NCI-H1436 treated with DMSO at 0.1 percent for 48 hours (cell line): Measurements from ENCODE around the gene FBXO28.
A peak's percentile ranks its signal among the peaks of the same experiment; 100 is the strongest.

Source experiments
- DNase-seq: peaks from one replicate; lab custom pipeline; 2025; lab: John Stamatoyannopoulos, UW

FBXO28 gene

DNA sequence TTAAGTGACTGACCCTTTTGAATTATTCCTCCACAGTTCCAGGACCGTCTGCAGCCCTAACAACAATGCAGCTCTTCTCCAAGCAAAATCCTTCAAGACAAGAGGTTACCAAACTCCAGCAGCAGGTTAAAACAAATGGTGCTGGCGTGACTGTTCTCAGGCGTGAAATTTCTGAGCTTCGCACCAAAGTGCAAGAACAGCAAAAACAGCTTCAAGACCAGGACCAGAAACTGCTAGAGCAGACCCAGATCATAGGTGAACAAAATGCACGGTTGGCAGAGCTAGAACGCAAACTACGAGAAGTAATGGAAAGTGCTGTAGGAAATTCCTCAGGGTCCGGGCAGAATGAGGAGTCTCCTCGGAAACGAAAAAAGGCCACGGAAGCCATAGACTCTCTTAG, 43.4 kb downstream of the FBXO28 start:
- DNase-seq: no peak

GRCh38 chr1:224159541-224159940, 45.6 kb downstream of the FBXO28 start:
- DNase-seq: no peak

GRCh38 chr1:224160171-224160682, 46.3 kb downstream of the FBXO28 start:
- DNase-seq: no peak

DNA sequence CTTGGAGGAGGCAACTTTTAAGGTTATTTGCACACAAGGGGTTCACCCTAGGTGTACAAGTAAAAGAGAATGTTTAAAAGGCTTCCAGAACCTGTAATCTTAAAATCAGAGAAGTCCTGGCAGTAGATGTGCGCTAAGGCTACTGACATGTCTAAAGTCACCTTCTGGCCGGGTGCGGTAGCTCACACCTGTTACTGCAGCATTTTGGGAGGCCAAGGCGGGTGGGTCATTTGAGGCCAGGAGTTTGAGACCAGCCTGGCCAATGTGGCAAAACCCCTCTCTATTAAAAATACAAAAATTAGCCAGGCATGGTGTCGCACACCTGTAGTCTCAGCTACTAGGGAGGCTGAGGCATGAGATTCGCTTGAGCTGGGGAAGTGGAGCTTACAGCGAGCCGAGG, 48.9 kb downstream of the FBXO28 start:
- DNase-seq: no peak

GRCh38 chr1:224163311-224163710, 49.4 kb downstream of the FBXO28 start:
- no peak for DNase-seq

GRCh38 chr1:224168859-224169380, 55.0 kb downstream of the FBXO28 start:
- DNase-seq: no peak

DNA sequence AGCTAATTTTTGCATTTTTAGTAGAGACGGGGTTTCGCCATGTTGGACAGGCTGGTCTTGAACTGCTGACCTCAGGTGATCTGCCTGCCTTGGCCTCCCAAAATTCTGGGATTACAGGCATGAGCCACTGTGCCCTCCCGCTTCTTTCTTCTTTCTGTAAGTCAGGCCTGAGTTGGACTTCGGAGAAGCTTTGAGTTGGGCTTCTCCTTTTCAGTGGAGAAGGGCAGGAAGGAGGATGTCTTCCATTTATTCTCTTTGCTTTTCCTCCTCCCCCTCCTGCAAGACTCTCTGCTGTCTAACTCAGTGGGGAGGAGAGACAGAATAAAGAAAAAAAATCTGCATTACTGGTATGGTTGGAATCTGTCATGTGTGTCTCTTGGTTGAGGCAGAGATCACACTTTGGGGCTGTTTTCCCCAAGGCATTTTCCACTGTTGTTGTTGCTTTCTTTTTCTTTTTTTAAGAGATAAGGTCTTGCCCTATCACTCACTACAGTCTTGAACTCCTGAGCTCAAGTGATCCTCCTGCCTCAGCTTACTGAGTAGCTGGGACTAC, 55.9 kb downstream of the FBXO28 start:
- no peak for DNase-seq

DNA sequence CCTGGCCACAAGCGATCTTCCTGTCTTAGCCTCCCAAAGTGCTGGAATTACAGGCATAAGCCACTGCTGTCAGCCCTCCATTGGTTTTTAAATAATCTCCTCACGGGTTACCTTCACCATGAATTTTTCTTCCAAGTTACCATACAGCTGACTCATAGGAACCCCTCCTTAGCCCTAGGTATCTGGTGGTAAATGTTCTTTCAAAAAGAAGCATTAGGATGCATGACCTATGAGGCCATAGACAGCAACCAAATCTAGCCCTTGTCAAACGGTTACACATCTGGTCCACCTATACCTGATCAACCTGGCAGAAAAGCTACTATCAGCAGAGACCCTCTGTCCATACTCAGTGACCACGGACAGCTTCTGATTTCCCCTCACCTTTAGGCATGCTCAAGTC, 56.4 kb downstream of the FBXO28 start:
- no peak for DNase-seq

- DNase-seq: no peak
These were observed 57.0 kb downstream of the FBXO28 start for GRCh38 chr1:224170748-224171478.

DNA sequence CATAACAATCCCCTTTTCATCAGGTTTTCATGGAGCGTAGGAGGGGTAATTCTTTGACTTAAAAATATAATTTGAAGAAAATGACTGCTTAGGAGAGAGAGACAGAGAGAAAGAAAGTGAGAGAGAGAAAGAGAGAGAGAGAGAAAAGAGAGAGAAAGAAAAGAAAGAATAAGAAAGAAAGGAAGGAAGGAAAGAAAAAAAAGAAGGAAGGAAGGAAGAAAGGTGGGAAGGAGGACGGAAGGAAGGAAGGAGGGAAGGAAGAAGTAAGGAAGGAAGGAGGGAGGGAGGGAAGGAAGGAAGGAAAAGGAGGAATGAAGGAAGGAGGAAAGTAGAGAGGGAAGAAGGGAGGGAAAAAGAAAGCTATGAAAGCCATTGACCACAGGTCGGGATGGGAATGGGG, 58.3 kb downstream of the FBXO28 start:
- no peak for DNase-seq

GRCh38 chr1:224173523-224173922, 59.6 kb downstream of the FBXO28 start:
- DNase-seq: no peak

GRCh38 chr1:224175617-224176016, 61.7 kb downstream of the FBXO28 start:
- DNase-seq: no peak

DNA sequence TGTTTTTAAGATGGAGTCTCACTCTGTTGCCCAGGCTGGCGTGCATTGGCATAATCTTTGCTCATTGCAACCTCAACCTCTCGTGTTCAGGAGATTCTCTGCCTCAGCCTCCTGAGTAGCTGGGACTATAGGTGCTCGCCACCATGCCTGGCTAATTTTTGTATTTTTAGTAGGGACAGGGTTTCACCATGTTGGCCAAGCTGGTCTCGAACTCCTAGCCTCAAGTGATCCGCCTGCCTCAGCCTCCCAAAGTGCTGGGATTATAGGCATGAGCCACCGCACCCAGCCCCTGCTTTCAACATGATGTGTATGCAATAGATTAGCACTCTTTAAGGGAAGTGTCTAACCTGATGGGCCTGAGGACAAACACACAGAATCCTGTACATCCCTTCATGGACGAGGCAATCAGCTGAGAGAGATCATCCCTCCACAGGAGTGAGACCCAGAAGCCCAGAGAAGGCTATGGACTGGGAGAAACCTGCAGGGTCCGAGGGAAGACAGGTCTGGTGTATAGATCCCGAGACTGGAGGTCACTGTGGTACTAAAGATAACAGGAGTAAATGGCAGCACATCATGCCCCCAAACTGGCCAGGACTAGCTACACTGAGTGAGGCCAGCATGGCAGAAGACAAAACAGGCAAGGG, 63.6 kb downstream of the FBXO28 start:
- no peak for DNase-seq

DNA sequence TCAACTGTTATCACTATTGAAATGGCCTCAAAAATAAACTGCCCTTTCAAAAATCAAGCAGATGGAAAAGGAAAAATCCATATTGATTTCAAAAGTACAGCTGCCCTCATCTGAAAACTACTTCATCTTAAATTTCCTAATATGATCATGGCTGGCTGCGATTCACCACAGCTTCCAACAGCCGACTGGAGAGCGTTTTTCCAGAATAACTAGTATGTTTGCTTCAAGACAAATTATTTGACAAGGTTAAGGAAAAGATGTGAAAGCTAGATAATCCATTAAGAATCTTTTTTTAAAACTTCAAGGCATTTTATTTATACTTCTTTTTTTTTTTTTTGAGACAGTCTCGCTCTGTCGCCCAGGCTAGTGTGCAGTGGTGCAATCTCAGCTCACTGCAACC, 65.0 kb downstream of the FBXO28 start:
- no peak for DNase-seq

GRCh38 chr1:224180783-224181452, 67.0 kb downstream of the FBXO28 start:
- DNase-seq: no peak

- no peak for DNase-seq
These were observed 67.5 kb downstream of the FBXO28 start for GRCh38 chr1:224181453-224181810.

- DNase-seq: no peak
These were observed 68.3 kb downstream of the FBXO28 start for GRCh38 chr1:224182057-224182865.

- peak; percentile 59 for DNase-seq
These were observed 69.1 kb downstream of the FBXO28 start, which contains the start of gene DEGS1 for GRCh38 chr1:224182866-224183590. Gene DEGS1, plus strand, starts transcription at chr1:224183240. Its CDS starts 97 bp downstream, at chr1:224183337.

DNA sequence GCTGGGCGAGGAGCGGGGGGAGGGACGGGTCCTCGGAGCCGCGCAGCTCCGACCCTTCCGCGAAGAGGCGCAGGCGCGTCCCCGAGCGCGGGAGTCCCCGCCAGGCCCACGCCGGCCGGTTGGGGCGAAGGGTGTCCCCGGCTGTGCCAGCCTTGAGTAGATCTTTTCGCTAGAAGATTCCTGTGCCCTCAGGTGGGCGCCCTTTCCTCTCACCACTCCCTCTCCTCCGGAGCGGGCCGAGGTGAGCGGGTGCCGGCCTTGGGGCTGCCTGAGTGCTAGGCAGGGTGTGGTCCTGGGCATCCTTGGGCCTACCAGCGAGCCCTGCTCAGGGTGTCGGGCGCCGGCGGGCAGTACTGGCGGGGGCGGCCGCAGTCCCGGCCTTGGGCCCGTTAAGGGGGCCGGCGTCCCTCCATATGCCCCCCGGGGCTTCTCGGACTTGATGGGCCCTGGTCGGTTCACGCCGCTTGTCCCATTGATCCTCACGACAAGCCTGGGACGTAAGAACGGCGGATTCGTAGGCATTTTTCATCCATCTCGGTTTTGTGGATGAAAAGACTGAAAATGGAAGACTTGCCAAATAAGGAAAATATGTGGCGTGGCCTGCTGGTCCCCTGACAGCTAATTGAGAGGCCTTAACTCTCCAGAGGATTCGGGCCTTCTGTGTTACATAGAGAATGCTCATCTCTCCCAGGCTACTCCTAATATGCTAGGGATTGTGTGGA, 69.8 kb downstream of the FBXO28 start:
- DNase-seq: no peak

DNA sequence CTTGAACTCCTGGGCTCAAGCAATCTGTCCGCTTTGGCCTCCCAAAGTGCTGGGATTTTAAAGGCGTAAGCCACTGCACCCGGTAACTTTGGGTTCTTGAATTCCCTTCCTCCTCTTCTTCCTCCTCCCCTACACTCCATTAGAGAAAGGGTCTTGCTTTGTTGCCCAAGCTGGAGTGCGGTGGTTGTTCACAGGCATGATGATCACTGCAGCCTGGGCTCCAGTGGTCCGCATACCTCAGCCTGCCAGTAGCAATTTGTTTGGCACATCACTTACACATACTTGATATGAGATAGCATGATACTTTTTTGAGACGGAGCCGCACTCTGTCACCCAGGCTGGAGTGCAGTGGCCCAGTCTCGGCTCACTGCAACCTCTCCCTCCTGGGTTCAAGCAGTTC, 71.3 kb downstream of the FBXO28 start:
- DNase-seq: no peak
